ENCODE measurements around the gene CHDH.

Gene CHDH

GRCh38 chr3:53789459-53789858, 56.8 kb downstream of the CHDH start:
- no peak for DNase-seq (ENCODE audit: low read depth)

DNA sequence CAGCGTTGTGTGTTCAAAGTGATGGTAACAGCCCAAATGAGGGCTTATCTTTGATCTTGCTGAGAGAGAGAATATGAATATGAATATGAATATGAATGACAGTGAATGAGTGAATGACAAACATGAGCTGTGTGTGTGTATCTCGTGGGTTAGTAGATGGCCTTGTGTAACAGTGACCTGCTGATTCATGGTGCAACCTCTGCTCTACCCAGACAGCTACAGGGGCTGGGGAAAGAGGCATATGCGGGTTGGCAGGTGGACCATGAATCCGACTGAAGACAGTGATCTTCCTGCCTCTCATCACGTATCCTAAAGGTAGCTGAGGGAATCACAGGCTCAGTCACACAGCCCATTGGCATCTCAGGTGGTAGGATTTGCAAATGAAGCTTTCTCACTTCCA, 58.2 kb downstream of the CHDH start:
- DNase-seq (ENCODE audit: low read depth), result no peak

DNA sequence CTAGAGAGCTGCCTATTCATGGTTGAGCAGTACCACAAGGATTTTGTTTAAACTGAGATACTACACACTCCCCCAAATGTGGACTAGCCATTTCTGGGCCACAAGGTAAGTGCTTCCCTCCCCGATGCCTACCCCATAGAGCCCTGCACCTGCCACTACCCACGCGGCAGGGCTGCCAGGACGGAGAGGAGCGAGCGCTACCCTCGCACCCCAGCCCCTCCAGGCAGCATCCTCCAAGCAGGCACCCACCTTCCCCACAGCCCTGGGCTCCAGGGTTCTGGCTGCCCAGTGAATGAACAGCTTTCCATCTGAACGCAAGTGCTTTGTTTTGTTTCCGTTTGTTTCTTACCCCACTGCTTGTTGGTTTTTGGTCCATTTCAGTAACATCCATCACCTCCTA, 59.2 kb downstream of the CHDH start:
- no peak for DNase-seq (ENCODE audit: low read depth)

GRCh38 chr3:53780806-53781205, 65.4 kb downstream of the CHDH start:
- no peak for DNase-seq (ENCODE audit: low read depth)

DNA sequence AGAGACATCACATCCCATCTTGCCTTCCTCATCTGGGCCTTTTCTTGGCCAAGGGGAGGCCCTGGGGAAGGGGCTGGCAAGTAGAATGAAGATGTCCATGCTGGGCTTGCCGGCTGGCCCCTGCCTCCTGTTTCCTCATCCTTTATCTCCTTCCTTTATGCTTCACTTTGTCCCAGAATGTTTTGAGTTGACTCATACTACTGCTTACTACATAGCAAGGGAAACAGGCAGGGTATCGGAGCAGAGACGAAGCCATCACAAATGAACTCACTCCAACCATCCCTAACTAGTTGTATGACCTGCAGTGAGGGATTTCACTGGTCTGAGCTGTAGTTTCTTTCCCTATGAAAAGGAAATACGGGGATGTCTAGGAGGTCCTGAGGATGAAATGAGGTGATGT, 66.0 kb downstream of the CHDH start:
- DNase-seq (ENCODE audit: low read depth), result no peak

DNA sequence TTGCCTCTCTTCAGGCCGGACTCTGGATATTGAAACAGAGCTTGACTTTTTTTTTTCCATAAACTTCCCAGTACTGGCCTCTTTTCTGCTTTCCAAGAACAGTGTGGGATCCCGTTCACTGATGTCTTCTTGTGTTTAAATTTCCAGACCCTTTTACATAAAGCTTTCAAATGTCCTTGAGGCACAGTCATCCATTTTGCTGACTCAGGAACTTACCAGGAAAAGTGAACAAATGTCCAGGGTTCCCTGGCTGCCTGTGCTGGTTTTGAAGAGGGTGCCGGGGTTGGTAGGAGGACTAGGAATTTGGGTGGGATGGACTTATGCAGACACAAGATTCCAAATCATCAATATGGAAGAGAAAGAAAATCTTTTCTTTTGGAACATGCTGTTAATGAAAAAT, 68.1 kb downstream of the CHDH start:
- DNase-seq (ENCODE audit: low read depth), result no peak

DNA sequence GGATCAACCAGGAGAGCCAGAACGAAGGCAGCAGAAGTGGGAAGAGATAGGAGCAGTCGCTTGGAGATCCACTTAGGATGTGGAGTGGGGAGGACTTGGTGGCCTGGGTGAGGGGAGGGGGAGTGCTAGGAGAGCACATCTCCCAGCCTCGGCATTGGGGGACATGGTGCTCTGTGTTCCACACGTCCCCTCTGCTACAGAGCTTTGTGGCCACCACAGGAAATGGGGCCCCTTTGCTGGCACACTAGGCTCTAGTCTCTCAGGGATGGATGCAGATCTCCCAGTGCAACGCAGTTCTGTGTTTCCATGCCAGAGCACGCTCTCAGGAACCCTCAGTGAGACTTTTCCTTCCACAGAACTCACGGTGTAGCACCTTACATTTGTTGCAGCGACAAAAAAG, 68.8 kb downstream of the CHDH start:
- no peak for DNase-seq (ENCODE audit: low read depth)

GRCh38 chr3:53776494-53777101, 69.6 kb downstream of the CHDH start:
- DNase-seq (ENCODE audit: low read depth), result no peak

GRCh38 chr3:53775834-53776251, 70.4 kb downstream of the CHDH start:
- DNase-seq (ENCODE audit: low read depth), result peak; percentile 10

DNA sequence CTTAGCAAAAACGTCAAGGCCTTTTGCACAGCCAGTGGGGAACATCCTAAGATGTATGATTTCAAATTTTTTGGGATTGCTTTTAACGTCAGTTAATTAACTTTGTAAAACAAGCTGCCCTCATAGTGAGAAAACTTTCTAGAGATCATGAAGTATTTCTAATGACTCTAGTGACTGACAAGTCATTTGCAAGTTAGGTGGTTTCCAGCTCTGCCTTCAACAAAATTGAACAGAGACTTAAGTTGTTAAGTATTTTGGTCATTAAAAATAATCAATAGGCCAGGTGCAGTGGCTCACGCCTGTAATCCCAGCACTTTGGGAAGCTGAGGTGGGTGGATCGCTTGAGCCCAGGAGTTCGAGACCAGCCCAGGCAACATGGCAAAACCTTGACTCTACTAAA, 71.2 kb downstream of the CHDH start:
- DNase-seq (ENCODE audit: low read depth), result no peak

- DNase-seq (ENCODE audit: low read depth), result no peak
These were observed 71.8 kb downstream of the CHDH start for GRCh38 chr3:53774414-53774813.

DNA sequence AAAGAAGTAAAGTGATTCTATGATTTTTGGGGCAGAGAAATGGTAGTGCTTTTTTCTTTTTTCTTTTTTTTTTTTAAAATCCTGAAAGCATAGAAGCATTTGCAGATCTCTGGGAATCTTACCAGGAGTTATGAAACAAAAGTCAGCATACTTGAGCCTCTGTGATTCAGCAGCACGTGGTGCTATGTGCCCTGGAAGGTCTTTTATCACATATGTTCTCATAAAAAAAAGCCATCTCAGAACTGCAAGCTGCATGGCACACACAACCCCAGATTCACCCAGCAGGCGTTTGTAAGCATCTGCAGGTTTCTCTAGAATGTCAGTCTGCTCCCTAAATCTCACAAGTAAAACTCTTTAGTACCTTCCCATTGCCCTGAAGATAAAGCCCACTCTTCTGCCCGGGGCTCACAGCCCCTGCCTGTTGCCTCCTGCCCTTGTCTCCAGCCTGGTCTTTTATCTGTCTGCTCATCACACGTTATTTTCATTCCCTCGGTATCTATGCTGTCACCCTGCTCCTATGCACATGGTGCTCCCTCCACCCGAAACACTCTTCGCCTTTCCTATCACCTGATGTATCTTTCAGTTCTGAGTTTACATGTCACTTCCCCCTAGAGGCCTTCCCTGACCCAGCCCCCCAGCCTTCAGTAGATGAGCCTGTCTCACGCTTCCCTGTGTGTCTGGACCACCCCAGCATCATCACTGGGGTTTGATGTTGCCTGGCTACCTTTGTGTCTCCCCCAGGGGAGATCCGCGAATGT, 72.4 kb downstream of the CHDH start:
- DNase-seq (ENCODE audit: low read depth), result peak; percentile 90

- DNase-seq (ENCODE audit: low read depth), result peak; percentile 46
These were observed 73.2 kb downstream of the CHDH start for GRCh38 chr3:53773021-53773436.

DNA sequence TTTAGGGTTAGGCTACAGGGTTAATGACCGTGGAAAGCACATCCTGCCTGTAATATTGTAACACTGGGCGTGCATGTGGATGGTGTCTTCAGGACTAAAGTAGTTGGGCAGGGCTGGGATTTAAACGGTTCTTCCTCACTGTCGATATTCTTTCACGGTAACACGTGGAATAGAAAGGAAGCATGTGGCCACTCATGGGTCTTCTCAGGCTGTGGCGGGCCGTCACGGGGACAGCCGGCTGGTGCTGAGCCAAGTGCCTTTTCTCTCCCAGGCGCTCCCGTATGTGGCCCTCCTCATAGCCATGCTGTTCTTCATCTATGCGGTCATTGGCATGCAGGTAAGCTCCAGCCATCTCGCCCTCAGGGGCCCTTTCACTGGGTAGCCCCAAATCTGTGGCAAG, 73.7 kb downstream of the CHDH start:
- DNase-seq (ENCODE audit: low read depth), result no peak

- no peak for DNase-seq (ENCODE audit: low read depth)
These were observed 77.5 kb downstream of the CHDH start for GRCh38 chr3:53768478-53769459.

- no peak for DNase-seq (ENCODE audit: low read depth)
These were observed 79.5 kb downstream of the CHDH start for GRCh38 chr3:53766706-53767105.

GRCh38 chr3:53765753-53766152, 80.5 kb downstream of the CHDH start:
- DNase-seq (ENCODE audit: low read depth), result no peak

GRCh38 chr3:53764026-53764775, 82.0 kb downstream of the CHDH start:
- no peak for DNase-seq (ENCODE audit: low read depth)

DNA sequence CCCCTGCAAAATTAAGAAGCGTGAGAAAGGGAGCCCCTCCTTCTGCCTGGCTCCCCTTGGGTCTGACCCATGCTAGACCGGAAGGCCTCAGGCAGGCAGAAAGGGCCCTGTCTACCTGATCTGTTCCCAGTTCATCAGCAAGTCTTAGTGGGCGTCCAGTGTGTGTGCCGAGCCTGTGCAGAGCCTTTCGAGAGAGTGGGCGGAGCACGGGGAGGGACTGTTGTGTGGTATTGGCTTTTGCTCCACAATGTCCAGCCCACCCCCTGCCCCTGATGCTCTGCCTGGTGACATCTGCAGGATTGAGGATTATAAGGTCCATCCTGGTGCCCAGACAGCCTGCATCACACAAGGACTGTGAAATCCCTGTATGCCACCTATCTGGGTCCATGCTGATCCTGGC, 82.9 kb downstream of the CHDH start:
- DNase-seq (ENCODE audit: low read depth), result no peak

All from fibroblast of the conjunctiva (primary cell).